ENCODE data around the gene TMEM255B. TPM values are rescaled to one million over a fixed set of nuclear protein-coding genes. Genes with fewer than 3 reads are reported as not detected.

TMEM255B gene
- total and polyA plus RNA-seq, 9 of the 15 experiments (the other 6 are each of a cell fraction or from before 2014, with no cell fraction given), result 0.01 to 0.75 (median 0.23) TPM

DNA sequence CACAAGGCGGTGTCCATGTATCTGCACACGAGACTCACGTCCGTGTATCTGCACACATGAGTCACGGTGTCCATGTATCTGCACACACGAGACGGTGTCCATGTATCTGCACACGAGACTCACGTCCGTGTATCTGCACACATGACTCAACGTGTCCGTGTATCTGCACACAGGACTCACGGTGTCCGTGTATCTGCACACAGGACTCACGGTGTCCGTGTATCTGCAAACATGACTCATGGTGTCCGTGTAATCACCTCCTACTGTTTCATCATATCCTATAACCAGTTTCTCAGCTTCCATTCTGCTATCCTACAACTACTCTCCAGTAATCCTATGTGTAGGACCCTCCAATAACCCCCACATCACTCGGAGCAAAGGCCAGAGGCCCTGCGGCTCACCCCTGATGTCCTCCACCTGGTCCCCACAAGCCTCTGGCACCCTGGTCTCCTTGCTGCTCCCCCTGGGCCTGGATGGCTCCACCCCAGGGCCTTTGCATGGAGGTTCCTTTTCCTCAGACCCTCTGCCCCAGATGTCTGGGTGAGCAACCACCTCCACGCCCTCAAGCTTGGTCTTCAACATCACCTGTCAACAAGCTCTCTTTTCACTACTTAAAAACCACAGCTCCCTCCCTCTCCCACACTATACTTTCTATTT is 2.5 kb upstream of the TMEM255B start (continued):
- TF ChIP-seq E2F6 (IDR thresholded peaks at IDR 0.05; ENCODE audit: borderline replicate concordance in 1 of 2, extremely low read depth in 1 of 2, insufficient read depth in 1 of 2, insufficient read length in 1 of 2, low read depth in 1 of 2, low read length in 1 of 2, poor library complexity in 1 of 2, severe bottlenecking in 1 of 2) (no peak), ELF4 (CRISPR knock-in tag; IDR thresholded peaks at IDR 0.05) (no peak), RAD51 (IDR thresholded peaks at IDR 0.05; ENCODE audit: borderline replicate concordance, low read depth) (no peak), ZBTB9 (CRISPR knock-in tag; IDR thresholded peaks at IDR 0.05) (no peak), RBM22 (IDR thresholded peaks at IDR 0.05; ENCODE audit: low read depth, low read length, poor library complexity, severe bottlenecking) (no peak), POU5F1 (IDR thresholded peaks at IDR 0.05; ENCODE audit: borderline replicate concordance, low read depth, low read length, partially characterized antibody) (no peak), JUND (IDR thresholded peaks at IDR 0.05; ENCODE audit: borderline replicate concordance, low read depth, low read length) (peak; percentile 51; the same call in 1 of the 2 replicates), JUND (tag; IDR thresholded peaks at IDR 0.05; ENCODE audit: borderline replicate concordance, low read depth, low read length) (peak; percentile 65; the same call in 1 of the 3 replicates), FOSL1 (tag; conservative IDR thresholded peaks at IDR 0.05) (peak; percentile 77), PRMT5 (CRISPR knock-in tag; IDR thresholded peaks at IDR 0.05) (no peak), SAFB (IDR thresholded peaks at IDR 0.05; ENCODE audit: borderline replicate concordance, low read depth, low read length) (no peak), ATF3 (IDR thresholded peaks at IDR 0.05) (peak; percentile 69), ATF3 (CRISPR knock-in tag; conservative IDR thresholded peaks at IDR 0.05) (no peak), RBM17 (IDR thresholded peaks at IDR 0.05; ENCODE audit: borderline replicate concordance, low read depth, low read length) (no peak), ATF7 (IDR thresholded peaks at IDR 0.05) (no peak), ZNF197 (CRISPR knock-in tag; IDR thresholded peaks at IDR 0.05; ENCODE audit: low read depth) (no peak), THRAP3 (IDR thresholded peaks at IDR 0.05; ENCODE audit: borderline replicate concordance) (no peak), ARID2 (IDR thresholded peaks at IDR 0.05) (no peak), ATF4 (CRISPR knock-in tag; IDR thresholded peaks at IDR 0.05) (0 out of 2 replicates have a peak, but pooled peaks have one; percentile 38), NCOA6 (IDR thresholded peaks at IDR 0.05) (no peak), SRSF3 (IDR thresholded peaks at IDR 0.05; ENCODE audit: insufficient read depth, low read length) (no peak), POLR2B (IDR thresholded peaks at IDR 0.05; ENCODE audit: low read depth, partially characterized antibody) (no peak)
- TF ChIP-seq, protein P1, sequence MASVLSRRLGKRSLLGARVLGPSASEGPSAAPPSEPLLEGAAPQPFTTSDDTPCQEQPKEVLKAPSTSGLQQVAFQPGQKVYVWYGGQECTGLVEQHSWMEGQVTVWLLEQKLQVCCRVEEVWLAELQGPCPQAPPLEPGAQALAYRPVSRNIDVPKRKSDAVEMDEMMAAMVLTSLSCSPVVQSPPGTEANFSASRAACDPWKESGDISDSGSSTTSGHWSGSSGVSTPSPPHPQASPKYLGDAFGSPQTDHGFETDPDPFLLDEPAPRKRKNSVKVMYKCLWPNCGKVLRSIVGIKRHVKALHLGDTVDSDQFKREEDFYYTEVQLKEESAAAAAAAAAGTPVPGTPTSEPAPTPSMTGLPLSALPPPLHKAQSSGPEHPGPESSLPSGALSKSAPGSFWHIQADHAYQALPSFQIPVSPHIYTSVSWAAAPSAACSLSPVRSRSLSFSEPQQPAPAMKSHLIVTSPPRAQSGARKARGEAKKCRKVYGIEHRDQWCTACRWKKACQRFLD (CRISPR knock-in tag; IDR thresholded peaks at IDR 0.05), result no peak
